ENCODE results near the gene LIMS2. TPM values are rescaled to one million over a fixed set of nuclear protein-coding genes. Genes with fewer than 3 reads are reported as not detected.

The LIMS2 gene
- total and polyA plus RNA-seq, 2 donors: 18.7 to 346 TPM

GRCh38 chr2:127639111-127639474 is 36.2 kb downstream of the LIMS2 start:
- H3K4me1 ChIP-seq (ENCODE audit: insufficient read depth): no peaks in the 10 kb centered on the region
- no peak overlapping the region for H3K4me3 ChIP-seq (ENCODE audit: low read depth, low read length)
- WGBS: 88% methylated on average over 13 of the region's 13 CpGs
- no peaks in the 10 kb centered on the region for H3K36me3 ChIP-seq (ENCODE audit: insufficient read depth)
- DNase-seq (ENCODE audit: extremely low spot score): no peak
- no peak overlapping the region for H3K27ac ChIP-seq (ENCODE audit: low read depth)

GRCh38 chr2:127638361-127639110 is 36.8 kb downstream of the LIMS2 start:
- H3K36me3 ChIP-seq (ENCODE audit: insufficient read depth): no peaks in the 10 kb centered on the region
- no peak for DNase-seq (ENCODE audit: extremely low spot score)

GRCh38 chr2:127637725-127638252 is 37.5 kb downstream of the LIMS2 start:
- WGBS: 25% methylated on average over 8 of the region's 8 CpGs
- Histone ChIP-seq H3K4me3 (ENCODE audit: low read depth, low read length) (no peak overlapping the region), H3K4me1 (ENCODE audit: insufficient read depth) (no peaks in the 10 kb centered on the region), H3K27ac (ENCODE audit: low read depth) (no peak overlapping the region), H3K36me3 (ENCODE audit: insufficient read depth) (no peaks in the 10 kb centered on the region)
- peak; percentile 60 for DNase-seq (ENCODE audit: extremely low spot score)

More at GRCh38 chr2:127638361-127639110, 36.8 kb downstream of the LIMS2 start:
- Histone ChIP-seq H3K27ac (ENCODE audit: low read depth) (peak overlapping the region; percentile 24), H3K4me3 (ENCODE audit: low read depth, low read length) (no peak overlapping the region), H3K4me1 (ENCODE audit: insufficient read depth) (no peaks in the 10 kb centered on the region)
- 64% methylated on average over 23 of the region's 23 CpGs for WGBS

GRCh38 chr2:127637236-127637630 is 38.1 kb downstream of the LIMS2 start:
- 64% methylated on average over 13 of the region's 13 CpGs for WGBS
- H3K36me3 ChIP-seq (ENCODE audit: insufficient read depth): no peaks in the 10 kb centered on the region
- DNase-seq (ENCODE audit: extremely low spot score): no peak
- H3K4me1 ChIP-seq (ENCODE audit: insufficient read depth): no peaks in the 10 kb centered on the region
- no peak overlapping the region for H3K4me3 ChIP-seq (ENCODE audit: low read depth, low read length)
- no peak overlapping the region for H3K27ac ChIP-seq (ENCODE audit: low read depth)

GRCh38 chr2:127636248-127637235 is 38.8 kb downstream of the LIMS2 start:
- no peak for DNase-seq (ENCODE audit: extremely low spot score)
- no peaks in the 10 kb centered on the region for H3K36me3 ChIP-seq (ENCODE audit: insufficient read depth)
- H3K4me3 ChIP-seq (ENCODE audit: low read depth, low read length): no peak overlapping the region
- WGBS: 86% methylated on average over 33 of the region's 33 CpGs
- H3K4me1 ChIP-seq (ENCODE audit: insufficient read depth): no peaks in the 10 kb centered on the region
- no peak overlapping the region for H3K27ac ChIP-seq (ENCODE audit: low read depth)

- Histone ChIP-seq H3K27ac (ENCODE audit: low read depth) (no peak overlapping the region), H3K4me3 (ENCODE audit: low read depth, low read length) (no peak overlapping the region), H3K4me1 (ENCODE audit: insufficient read depth) (no peaks in the 10 kb centered on the region), H3K36me3 (ENCODE audit: insufficient read depth) (no peaks in the 10 kb centered on the region)
- 88% methylated on average over 19 of the region's 19 CpGs for WGBS
- no peak for DNase-seq (ENCODE audit: extremely low spot score)
Observed at GRCh38 chr2:127635380-127636237, 39.7 kb downstream of the LIMS2 start.

GRCh38 chr2:127634626-127635379 is 40.5 kb downstream of the LIMS2 start:
- no peak overlapping the region for H3K27ac ChIP-seq (ENCODE audit: low read depth)
- no peak for DNase-seq (ENCODE audit: extremely low spot score)

GRCh38 chr2:127634066-127634617 is 41.2 kb downstream of the LIMS2 start:
- Histone ChIP-seq H3K4me3 (ENCODE audit: low read depth, low read length) (no peak overlapping the region), H3K36me3 (ENCODE audit: insufficient read depth) (no peaks in the 10 kb centered on the region), H3K4me1 (ENCODE audit: insufficient read depth) (no peaks in the 10 kb centered on the region), H3K27ac (ENCODE audit: low read depth) (no peak overlapping the region)
- no peak for DNase-seq (ENCODE audit: extremely low spot score)
- 61% methylated on average over 16 of the region's 16 CpGs for WGBS

More at GRCh38 chr2:127634626-127635379, 40.5 kb downstream of the LIMS2 start:
- Histone ChIP-seq H3K4me3 (ENCODE audit: low read depth, low read length) (no peak overlapping the region), H3K36me3 (ENCODE audit: insufficient read depth) (no peaks in the 10 kb centered on the region), H3K4me1 (ENCODE audit: insufficient read depth) (no peaks in the 10 kb centered on the region)
- WGBS: 85% methylated on average over 17 of the region's 17 CpGs

- H3K4me1 ChIP-seq (ENCODE audit: insufficient read depth): no peaks in the 10 kb centered on the region
- no peaks in the 10 kb centered on the region for H3K36me3 ChIP-seq (ENCODE audit: insufficient read depth)
- no peak for DNase-seq (ENCODE audit: extremely low spot score)
- 75% methylated on average over 9 of the region's 9 CpGs for WGBS
- H3K4me3 ChIP-seq (ENCODE audit: low read depth, low read length): no peak overlapping the region
- no peak overlapping the region for H3K27ac ChIP-seq (ENCODE audit: low read depth)
Observed at GRCh38 chr2:127633556-127634065, 41.7 kb downstream of the LIMS2 start.

- Histone ChIP-seq H3K4me1 (ENCODE audit: insufficient read depth) (no peaks in the 10 kb centered on the region), H3K36me3 (ENCODE audit: insufficient read depth) (no peaks in the 10 kb centered on the region), H3K4me3 (ENCODE audit: low read depth, low read length) (no peak overlapping the region), H3K27ac (ENCODE audit: low read depth) (no peak overlapping the region)
- WGBS: 71% methylated on average over 25 of the region's 25 CpGs
- no peak for DNase-seq (ENCODE audit: extremely low spot score)
Observed at GRCh38 chr2:127632592-127633489, 42.5 kb downstream of the LIMS2 start.

- H3K4me3 ChIP-seq (ENCODE audit: low read depth, low read length): no peak overlapping the region
- no peak overlapping the region for H3K27ac ChIP-seq (ENCODE audit: low read depth)
- DNase-seq (ENCODE audit: extremely low spot score): no peak
- 67% methylated on average over 17 of the region's 17 CpGs for WGBS
- no peaks in the 10 kb centered on the region for H3K4me1 ChIP-seq (ENCODE audit: insufficient read depth)
- H3K36me3 ChIP-seq (ENCODE audit: insufficient read depth): no peaks in the 10 kb centered on the region
Observed at GRCh38 chr2:127631997-127632581, 43.2 kb downstream of the LIMS2 start.

All from urinary bladder (tissue), 4 donors.